GM21576 (cell line): ENCODE results near the gene NELL1.
"Not testable (repeated sequence)": the region's sequence is repeated elsewhere in the genome, so short reads cannot be mapped to it uniquely, and the experiment has no call there.

Experiments used
- ATAC-seq: cut with Tn5 transposase; IDR thresholded peaks from one replicate; pipeline ENCODE4 v1.9.1; 2021; ENCODE audit warnings: mild to moderate bottlenecking, moderate library complexity; ENCODE audit not compliant: unreplicated experiment

Gene NELL1

GRCh38 chr11:20762116-20762844 is 92.9 kb downstream of the NELL1 start:
- no peak for ATAC-seq

GRCh38 chr11:20762980-20763379 is 93.6 kb downstream of the NELL1 start:
- ATAC-seq: no peak

GRCh38 chr11:20770414-20770946 is 101.1 kb downstream of the NELL1 start:
- ATAC-seq: no peak

GRCh38 chr11:20771026-20771425 is 101.6 kb downstream of the NELL1 start:
- no peak for ATAC-seq

- ATAC-seq: no peak
Measured at GRCh38 chr11:20771681-20772080, 102.3 kb downstream of the NELL1 start.

GRCh38 chr11:20775331-20775730 is 105.9 kb downstream of the NELL1 start:
- ATAC-seq: no peak

- ATAC-seq: no peak
Measured at GRCh38 chr11:20782775-20783174, 113.4 kb downstream of the NELL1 start.

- no peak for ATAC-seq
Measured at GRCh38 chr11:20783220-20783619, 113.8 kb downstream of the NELL1 start.

GRCh38 chr11:20790622-20791021 is 121.2 kb downstream of the NELL1 start:
- ATAC-seq: no peak

- ATAC-seq: no peak
Measured at GRCh38 chr11:20795005-20795404, 125.6 kb downstream of the NELL1 start.

GRCh38 chr11:20808328-20808727 is 138.9 kb downstream of the NELL1 start:
- no peak for ATAC-seq

- no peak for ATAC-seq
Measured at GRCh38 chr11:20821046-20821445, 151.7 kb downstream of the NELL1 start.

- no peak for ATAC-seq
Measured at GRCh38 chr11:20821470-20821869, 152.1 kb downstream of the NELL1 start.

GRCh38 chr11:20824773-20825172 is 155.4 kb downstream of the NELL1 start:
- ATAC-seq: no peak

- ATAC-seq: no peak
Measured at GRCh38 chr11:20835561-20835960, 166.2 kb downstream of the NELL1 start.

GRCh38 chr11:20839231-20839630 is 169.8 kb downstream of the NELL1 start:
- ATAC-seq: no peak

GRCh38 chr11:20840341-20840740 is 171.0 kb downstream of the NELL1 start:
- ATAC-seq: no peak

- no peak for ATAC-seq
Measured at GRCh38 chr11:20844216-20844615, 174.8 kb downstream of the NELL1 start.

- no peak for ATAC-seq
Measured at GRCh38 chr11:20844630-20845029, 175.2 kb downstream of the NELL1 start.

- ATAC-seq: no peak
Measured at GRCh38 chr11:20854215-20854955, 185.0 kb downstream of the NELL1 start.

- ATAC-seq: no peak
Measured at GRCh38 chr11:20861322-20861721, 191.9 kb downstream of the NELL1 start.

- not testable (repeated sequence) for ATAC-seq
Measured at GRCh38 chr11:20862263-20862662, 192.9 kb downstream of the NELL1 start.
